B cell (primary cell): ENCODE measurements around the gene ST6GAL1. TPM values are rescaled to one million over a fixed set of nuclear protein-coding genes. Genes with fewer than 3 reads are reported as not detected.
"Not testable (repeated sequence)": the region's sequence is repeated elsewhere in the genome, so short reads cannot be mapped to it uniquely, and the experiment has no call there.

Experiments used
- ATAC-seq: fragments of 200-7000 bp; cut with Tn5 transposase; one replicate; pipeline ENCODE4 v1.10.0; 2021; ENCODE audit warnings: low read depth, mild to moderate bottlenecking, moderate number of reproducible peaks, moderate library complexity
- CTCF ChIA-PET: fragments of 350-600 bp; sonication (Branson Sonifier 250); formaldehyde crosslinking; loops from one replicate; lab custom pipeline; 2021; ENCODE audit warnings: antibody characterized with exemption, inconsistent platforms; lab: Charles Lee
- POLR2A ChIA-PET: fragments of 350-600 bp; sonication (Branson Sonifier 250); formaldehyde crosslinking; loops from one replicate; lab custom pipeline; 2021; ENCODE audit warnings: antibody characterized with exemption; lab: Charles Lee
- DNase-seq: peaks from one replicate; pipeline ENCODE4 v3.0.0; 2013
- H2AFZ ChIP-seq: 2 replicates; pipeline ENCODE4 v1.6.1; 2012; ENCODE audit warnings: mild to moderate bottlenecking, low read depth, low read length; ENCODE audit not compliant: insufficient read depth, poor library complexity, severe bottlenecking
- H3K27ac ChIP-seq, 2 donors: 1 replicate in 1 of 2; 2 replicates in 1 of 2; pipeline ENCODE4 v1.5.1; 2012 to 2013; ENCODE audit warnings: low read length in 2 of 2, mild to moderate bottlenecking in 2 of 2, moderate library complexity in 1 of 2
- H3K27me3 ChIP-seq, 4 experiments: fragments of 200-600 bp in 1 of 4; sonication (generic) in 1 of 4; replicated peaks in 1 of 4; 1 replicate in 2 of 4; 2 replicates in 2 of 4; pipeline versions ENCODE4 v1.6.1 to v1.7.0; 2013 to 2016; ENCODE audit warnings: low read length in 3 of 4, mild to moderate bottlenecking in 2 of 4, mixed read lengths in 1 of 4, moderate library complexity in 1 of 4; ENCODE audit not compliant: insufficient read depth in 4 of 4, control insufficient read depth in 3 of 4; ENCODE audit errors: control extremely low read depth in 1 of 4
- H3K36me3 ChIP-seq, 2 experiments: replicated peaks in 1 of 2; 1 replicate in 1 of 2; 2 replicates in 1 of 2; pipeline versions ENCODE4 v1.6.1 to v1.7.1; 2013; ENCODE audit warnings: low read length in 1 of 2; ENCODE audit not compliant: insufficient read depth in 2 of 2, control insufficient read depth in 1 of 2; ENCODE audit errors: control extremely low read depth in 1 of 2, extremely low read depth in 1 of 2
- H3K4me1 ChIP-seq, 2 donors: fragments of 200-600 bp in 1 of 2; sonication (generic) in 1 of 2; 1 replicate in 1 of 2; 2 replicates in 1 of 2; pipeline versions ENCODE4 v1.5.1 to v1.6.1; 2013 to 2017; ENCODE audit warnings: low read length in 2 of 2; ENCODE audit not compliant: control insufficient read depth in 2 of 2, insufficient read depth in 2 of 2
- H3K4me2 ChIP-seq: replicated peaks from 2 replicates; pipeline ENCODE3; 2012; ENCODE audit warnings: mild to moderate bottlenecking, low read depth, low read length; ENCODE audit not compliant: poor library complexity, severe bottlenecking
- H3K4me3 ChIP-seq, 5 experiments: fragments of 200-600 bp in 1 of 5; sonication (generic) in 1 of 5; 1 replicate in 3 of 5; 2 replicates in 2 of 5; pipeline versions ENCODE4 v1.5.1 to v1.7.0; 2011 to 2016; ENCODE audit warnings: low read length in 4 of 5, mild to moderate bottlenecking in 4 of 5, low read depth in 2 of 5, control low read depth in 1 of 5, moderate library complexity in 1 of 5; ENCODE audit not compliant: insufficient read depth in 1 of 5; ENCODE audit errors: control extremely low read depth in 1 of 5, extremely low read depth in 1 of 5
- H3K79me2 ChIP-seq: fragments of 200-600 bp; sonication (generic); one replicate; pipeline ENCODE4 v1.6.0; 2016; ENCODE audit warnings: low read length; ENCODE audit not compliant: control insufficient read depth, insufficient read depth
- H3K9ac ChIP-seq: fragments of 200-600 bp; sonication (generic); 2 replicates; pipeline ENCODE4 v1.6.1; 2017; ENCODE audit warnings: mild to moderate bottlenecking, low read length, moderate library complexity
- H3K9me3 ChIP-seq, 3 donors: one replicate each; pipeline versions ENCODE4 v1.6.1 to v1.7.1; 2013; ENCODE audit warnings: low read length in 2 of 3; ENCODE audit not compliant: control insufficient read depth in 2 of 3, insufficient read depth in 1 of 3; ENCODE audit errors: control extremely low read depth in 1 of 3
- H4K20me1 ChIP-seq: 2 replicates; pipeline ENCODE4 v1.6.0; 2012; ENCODE audit warnings: mild to moderate bottlenecking, low read length; ENCODE audit not compliant: insufficient read depth, control insufficient read depth, poor library complexity, severe bottlenecking
- H3K27ac Mint-ChIP-seq: one replicate; pipeline ENCODE4 v1.8.0; 2021; ENCODE audit warnings: mixed read lengths
- H3K27me3 Mint-ChIP-seq: one replicate; pipeline ENCODE4 v1.8.0; 2021; ENCODE audit warnings: mixed read lengths
- H3K4me1 Mint-ChIP-seq: one replicate; pipeline ENCODE4 v1.8.0; 2021; ENCODE audit warnings: mixed read lengths
- H3K4me3 Mint-ChIP-seq: one replicate; pipeline ENCODE4 v1.8.0; 2021; ENCODE audit warnings: mixed read lengths
- H3K9me3 Mint-ChIP-seq: one replicate; pipeline ENCODE4 v1.8.0; 2022; ENCODE audit warnings: mixed read lengths; ENCODE audit not compliant: insufficient read depth
- CTCF ChIP-seq: fragments of 200-600 bp; IDR thresholded peaks from one replicate; pipeline ENCODE4 v1.8.0; 2022; ENCODE audit warnings: antibody characterized with exemption, mild to moderate bottlenecking
- EZH2 ChIP-seq: IDR thresholded peaks from 2 replicates; pipeline ENCODE4 v1.6.1; 2012; ENCODE audit warnings: borderline replicate concordance, low read depth, mild to moderate bottlenecking, moderate library complexity, low read length; ENCODE audit not compliant: insufficient read depth, poor library complexity, severe bottlenecking
- WGBS: methylation state at CpG from one replicate; pipeline ENCODE4 v1.1.5; 2013; ENCODE audit warnings: missing lambda C conversion rate; ENCODE audit not compliant: insufficient coverage; 5-methylcytosine and 5-hydroxymethylcytosine counted together
- intact Hi-C: fragments of 100-400 bp; cut with micrococcal nuclease; formaldehyde crosslinking; loops from one replicate; pipeline ENCODE4 v1.10.0; 2022
- polyA plus RNA-seq: library from polyadenylated mRNA; depleted of rRNA; stranded (reverse); fragments of >200 nt; gene quantifications from 2 replicates; pipeline ENCODE4 v1.2.3, GENCODE V29; 2012
- total RNA-seq, 2 donors: library from RNA; stranded (reverse); fragments of 120-200 nt in 1 of 2; gene quantifications; 1 replicate in 1 of 2; 2 replicates in 1 of 2; pipeline versions ENCODE4 v1.2.3 to v1.2.4, GENCODE V29; 2013 to 2022

The ST6GAL1 gene
- total and polyA plus RNA-seq, 2 donors (not counting 1 experiment from before 2014, with no cell fraction given): 174 to 563 TPM

DNA sequence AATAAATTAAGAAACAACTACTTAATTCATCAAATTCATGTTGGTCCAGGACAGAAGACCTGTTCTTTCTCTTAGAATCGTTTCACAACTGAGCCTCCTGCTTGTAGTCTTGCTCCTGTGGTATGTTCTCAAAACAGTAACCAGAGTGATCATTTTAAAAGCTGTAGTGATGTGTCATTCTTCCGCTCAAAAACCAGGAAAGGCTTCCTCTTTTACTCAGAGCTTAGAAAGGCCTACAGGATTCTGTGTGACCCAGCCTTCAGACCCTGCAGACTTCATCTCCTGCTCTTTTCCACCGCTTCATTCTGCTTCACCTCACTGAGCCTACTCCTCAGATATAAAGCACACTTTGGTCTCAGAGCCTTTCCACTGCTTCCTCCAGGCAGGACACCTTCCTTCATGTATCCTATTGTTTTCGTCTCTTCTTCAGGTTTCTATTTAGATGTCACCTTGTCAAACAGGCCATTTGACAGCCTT is 22.7 kb downstream of the ST6GAL1 start:
- Histone ChIP-seq H3K36me3 (peaks cover 6 to 54% of the 10 kb centered on the region in 2 experiments), H3K9ac (no peak overlapping the region), H3K4me1 (peaks cover 36 to 38% of the 10 kb centered on the region in 2 donors)

DNA sequence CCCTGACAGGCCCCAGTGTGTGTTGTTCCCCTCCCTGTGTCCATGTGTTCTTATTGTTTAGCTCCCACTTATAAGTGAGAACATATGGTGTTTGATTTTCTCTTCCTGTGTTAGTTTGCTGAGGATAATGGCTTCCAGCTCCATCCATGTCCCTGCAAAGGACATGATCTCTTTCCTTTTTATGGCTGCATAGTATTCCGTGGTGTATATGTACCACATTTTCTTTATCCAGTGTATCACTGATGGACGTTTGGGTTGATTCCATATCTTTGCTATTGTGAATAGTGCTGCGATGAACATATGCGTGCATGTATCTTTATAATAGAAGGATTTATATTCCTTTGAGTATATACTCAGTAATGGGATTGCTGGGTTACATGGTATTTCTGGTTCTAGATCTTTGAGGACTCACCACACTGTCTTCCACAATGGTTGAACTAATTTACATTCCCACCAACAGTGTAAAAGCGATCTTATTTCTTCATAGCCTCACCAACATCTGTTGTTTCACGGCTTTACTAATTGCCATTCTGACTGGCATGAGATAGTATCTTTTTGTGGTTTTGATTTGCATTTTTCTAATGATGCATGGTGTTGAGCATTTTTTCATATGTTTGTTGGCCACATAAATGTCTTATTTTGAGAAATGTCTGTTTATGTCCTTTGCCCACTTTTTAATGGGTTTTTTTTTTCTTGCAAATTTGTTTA is 23.8 kb downstream of the ST6GAL1 start:
- H3K4me3 ChIP-seq, H2AFZ ChIP-seq, H3K9me3 Mint-ChIP-seq, H3K9ac ChIP-seq, H3K27me3 ChIP-seq, intact Hi-C loops, H3K27me3 Mint-ChIP-seq, H3K4me2 ChIP-seq: not testable (repeated sequence)
- H4K20me1 ChIP-seq: peaks cover 60% of the 10 kb centered on the region
- H3K27ac ChIP-seq: peak overlapping the region in 1 of 2 donors; percentile 30
- peaks cover 6 to 43% of the 10 kb centered on the region in 2 experiments for H3K36me3 ChIP-seq
- peaks cover 95% of the 10 kb centered on the region for H3K79me2 ChIP-seq
- Mint-ChIP-seq H3K4me1 (peaks cover 80% of the 10 kb centered on the region), H3K27ac (peak overlapping the region; percentile 29), H3K4me3 (peak overlapping the region; percentile 16)
- no CpG with 5 or more reads among the region's 6 CpGs for WGBS
- CTCF ChIA-PET: interaction anchor here (0.7 to 1.0 kb wide), 2 partner anchors 13 to 211 kb away, joined by 3 read pairs; no protein-coding TSS in a partner anchor
- DNase-seq (peak; percentile 39), ATAC-seq (peak; percentile 49)
- H3K4me1 ChIP-seq: peaks cover 43% of the 10 kb centered on the region in 2 donors
- H3K9me3 ChIP-seq: peaks cover 0 to 10% (median 3%) of the 10 kb centered on the region in 3 donors
- POLR2A ChIA-PET: interaction anchor here (0.7 kb wide), 1 partner anchor 62 kb away, joined by 5 read pairs; no protein-coding TSS in a partner anchor

More for the DNA sequence above, 22.7 kb downstream of the ST6GAL1 start:
- peaks cover 70% of the 10 kb centered on the region for H4K20me1 ChIP-seq
- no peak overlapping the region for H2AFZ ChIP-seq
- Mint-ChIP-seq H3K4me1 (peaks cover 85% of the 10 kb centered on the region), H3K27me3 (no peaks in the 10 kb centered on the region), H3K9me3 (no peaks in the 10 kb centered on the region), H3K4me3 (peak overlapping the region; percentile 47), H3K27ac (peak overlapping the region; percentile 50)
- H3K27me3 ChIP-seq: no peaks in the 10 kb centered on the region
- intact Hi-C loops: no loop called here
- TF ChIP-seq EZH2: no peak
- no peak for TF ChIP-seq CTCF
- no peak for DNase-seq
- peaks cover 0 to 10% (median 3%) of the 10 kb centered on the region in 3 donors for H3K9me3 ChIP-seq
- 59% methylated on average over 3 of the region's 4 CpGs for WGBS
- no peak for ATAC-seq
- peak overlapping the region; percentile 4 to 54 for H3K27ac ChIP-seq
- peaks cover 98% of the 10 kb centered on the region for H3K79me2 ChIP-seq
- ChIA-PET POLR2A (no interaction called here), CTCF (interaction anchor here (0.7 to 1.0 kb wide), 2 partner anchors 11 to 212 kb away, joined by 3 read pairs; no protein-coding TSS in a partner anchor)
- H3K4me3 ChIP-seq: no peak overlapping the region
- peak overlapping the region; percentile 21 for H3K4me2 ChIP-seq
